GM18505 (cell line): ENCODE results near the gene DBX1.
"Not testable (repeated sequence)": the region's sequence is repeated elsewhere in the genome, so short reads cannot be mapped to it uniquely, and the experiment has no call there.

ENCODE experiments used
- ATAC-seq: cut with Tn5 transposase; IDR thresholded peaks from one replicate; pipeline ENCODE4 v1.9.1; 2021; ENCODE audit not compliant: unreplicated experiment
- POLR2A ChIP-seq: IDR thresholded peaks from 4 replicates; pipeline ENCODE4 v1.6.1; 2011; ENCODE audit warnings: borderline replicate concordance; ENCODE audit not compliant: insufficient read depth, insufficient read length; ENCODE audit errors: extremely low read depth

The DBX1 gene

DNA sequence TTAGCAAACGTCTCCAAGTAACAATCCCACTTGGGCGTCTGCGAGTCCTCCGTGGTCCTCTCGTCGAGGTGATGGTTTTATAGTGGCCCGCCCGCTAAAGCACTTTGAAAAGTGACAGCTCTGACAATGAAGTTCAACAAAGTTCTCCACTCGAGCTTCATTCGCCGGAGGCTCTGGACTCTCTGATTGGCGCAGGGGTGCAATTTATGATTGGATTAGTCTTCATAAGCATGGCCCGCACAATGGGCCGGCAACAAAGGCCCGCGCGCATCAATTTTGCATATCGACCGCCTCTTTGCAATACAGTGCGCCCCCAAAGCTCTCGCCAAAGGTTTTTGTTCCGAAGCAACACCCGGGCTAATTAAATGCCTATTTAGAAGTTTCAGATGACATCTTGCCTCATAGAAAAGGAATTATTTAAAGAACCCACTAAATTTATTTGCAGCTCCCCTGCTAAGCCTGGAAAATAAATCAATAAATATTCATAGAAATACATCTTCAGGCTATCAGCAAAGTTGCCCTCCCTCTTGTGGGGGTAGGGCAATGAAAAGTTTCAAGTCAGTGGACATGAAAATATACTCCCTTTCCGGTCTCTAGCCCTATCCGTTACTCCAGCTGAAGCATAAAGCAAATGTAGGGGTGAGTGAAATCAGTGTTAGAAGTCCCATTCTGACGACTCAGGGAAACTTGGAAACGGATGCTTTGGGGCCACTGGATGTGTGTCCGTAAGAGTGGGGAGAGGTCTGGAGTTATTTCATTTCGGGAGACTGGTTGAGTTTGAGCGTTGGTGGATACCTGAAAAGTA lies at the start of gene DBX1:
TSS of gene DBX1 (minus strand) at position 51 of the 805 bp plus-strand sequence. CDS start 151 bp downstream, outside the sequence.
- TF ChIP-seq POLR2A: no peak
- no peak for ATAC-seq

DNA sequence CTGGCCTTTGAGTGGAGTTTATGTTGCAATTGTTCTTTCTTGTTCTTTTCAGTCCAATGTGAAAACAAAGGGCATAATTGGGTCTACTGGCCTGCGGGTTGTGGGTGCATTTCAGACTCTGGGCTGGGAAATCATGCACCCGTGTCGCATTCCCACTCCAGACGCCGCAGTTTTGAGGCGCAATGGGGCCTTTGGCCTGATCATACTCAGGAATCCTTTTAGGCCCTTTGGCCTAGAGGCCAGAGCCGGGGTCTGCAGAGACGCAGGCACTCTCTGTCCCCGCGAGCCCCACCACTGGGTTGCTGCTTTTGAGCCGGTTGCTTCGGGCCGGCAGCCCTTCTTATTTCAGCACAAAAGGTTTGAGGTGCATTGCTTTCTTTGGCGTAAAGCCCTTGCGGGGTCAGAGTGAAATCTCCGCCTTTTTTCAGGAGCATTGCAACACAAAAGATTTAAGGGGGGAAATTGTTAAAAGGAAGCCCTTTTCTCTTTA lies 48.4 kb upstream of the DBX1 start:
- TF ChIP-seq POLR2A: no peak
- ATAC-seq: no peak

- no peak for TF ChIP-seq POLR2A
- ATAC-seq: no peak
Measured at GRCh38 chr11:20207781-20208621, 47.7 kb upstream of the DBX1 start.

DNA sequence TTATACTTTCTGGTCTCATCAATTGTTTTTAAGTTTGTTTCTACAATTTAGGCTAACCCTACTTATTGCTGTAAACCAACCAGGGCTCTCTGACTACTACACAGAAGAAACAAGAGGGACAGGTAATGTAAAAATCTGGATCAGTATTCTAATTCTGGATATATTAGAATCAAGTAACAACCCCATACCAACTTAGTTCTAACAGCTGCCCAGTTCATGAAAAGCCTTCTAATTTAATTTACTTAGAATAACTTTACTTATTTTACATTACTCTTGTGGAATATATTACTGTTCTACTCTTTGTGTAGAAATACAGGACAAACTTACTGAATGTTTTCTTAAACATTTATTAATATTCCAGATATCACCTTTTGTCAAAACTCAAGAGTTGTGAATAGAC lies 45.5 kb upstream of the DBX1 start:
- ATAC-seq: no peak
- no peak for TF ChIP-seq POLR2A

DNA sequence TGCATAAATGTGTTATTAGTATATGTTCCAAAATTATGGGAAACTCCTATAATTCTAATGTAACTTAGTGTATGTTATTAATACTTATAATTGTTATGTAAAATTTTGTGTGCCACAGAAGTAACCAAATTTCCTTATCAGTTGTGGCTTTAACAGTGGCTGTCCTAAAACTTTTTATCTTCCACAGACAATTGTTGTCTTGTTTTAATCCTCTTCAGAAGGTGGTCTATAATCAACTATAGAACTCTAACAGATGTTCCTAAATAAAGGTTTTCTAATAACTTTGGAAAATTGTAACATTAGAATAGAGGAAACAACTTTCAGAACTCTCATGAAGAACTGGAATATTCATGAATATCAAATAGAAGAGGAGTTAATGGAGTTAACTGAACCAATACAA lies 44.4 kb upstream of the DBX1 start:
- ATAC-seq: no peak
- TF ChIP-seq POLR2A: no peak

GRCh38 chr11:20203831-20204230 lies 43.6 kb upstream of the DBX1 start:
- ATAC-seq: no peak
- TF ChIP-seq POLR2A: no peak

DNA sequence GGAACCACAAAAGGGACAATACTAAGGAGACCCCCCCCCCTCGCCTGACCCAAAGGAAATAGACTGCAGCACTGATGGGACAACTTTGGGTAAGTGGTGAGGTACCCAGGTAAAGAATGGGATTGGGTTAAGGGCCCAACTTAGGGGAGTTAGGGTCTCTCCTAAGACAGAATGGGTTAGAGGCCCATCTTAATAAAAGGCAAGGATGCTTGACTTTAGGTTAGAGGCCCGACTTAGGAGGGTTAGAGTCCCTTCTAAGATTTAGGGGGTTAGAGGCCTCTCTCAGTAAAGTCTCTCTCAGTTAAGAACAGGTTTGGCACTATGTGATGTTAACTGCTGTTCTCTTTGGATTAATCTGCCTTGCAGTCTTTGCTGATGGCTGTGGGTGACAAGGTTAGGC lies 41.0 kb upstream of the DBX1 start:
- TF ChIP-seq POLR2A: no peak
- ATAC-seq: no peak

GRCh38 chr11:20200331-20200955 lies 40.2 kb upstream of the DBX1 start:
- not testable (repeated sequence) for ATAC-seq

- peak; percentile 55 for ATAC-seq
- no peak for TF ChIP-seq POLR2A
Measured at GRCh38 chr11:20197881-20198280, 37.6 kb upstream of the DBX1 start.

GRCh38 chr11:20194470-20194869 lies 34.2 kb upstream of the DBX1 start:
- ATAC-seq: no peak
- no peak for TF ChIP-seq POLR2A

- ATAC-seq: no peak
- TF ChIP-seq POLR2A: no peak
Measured at GRCh38 chr11:20193307-20193706, 33.0 kb upstream of the DBX1 start.

- ATAC-seq: no peak
- no peak for TF ChIP-seq POLR2A
Measured at GRCh38 chr11:20192641-20193040, 32.4 kb upstream of the DBX1 start.

GRCh38 chr11:20192151-20192550 lies 31.9 kb upstream of the DBX1 start:
- ATAC-seq: no peak
- TF ChIP-seq POLR2A: no peak

- TF ChIP-seq POLR2A: no peak
- no peak for ATAC-seq
Measured at GRCh38 chr11:20178976-20179375, 18.7 kb upstream of the DBX1 start.

- TF ChIP-seq POLR2A: no peak
- ATAC-seq: no peak
Measured at GRCh38 chr11:20177136-20177535, 16.9 kb upstream of the DBX1 start.
